Psoas muscle (tissue), 8 donors: Measurements from ENCODE around the gene TBC1D4. TPM values are rescaled to one million over a fixed set of nuclear protein-coding genes. Genes with fewer than 3 reads are reported as not detected.
A peak's percentile ranks its signal among the peaks of the same experiment; 100 is the strongest.

ENCODE experiments used
- ATAC-seq, 4 donors: fragments of 200-7000 bp; cut with Tn5 transposase; one replicate each; pipeline ENCODE4 v1.9.1; 2020; ENCODE audit warnings: moderate library complexity in 3 of 4, mild to moderate bottlenecking in 2 of 4
- DNase-seq, 2 donors: peaks; one replicate each; pipeline ENCODE4 v3.0.0-alpha.2; 2020
- H3K27ac ChIP-seq: fragments of 200-600 bp; one replicate; pipeline ENCODE4 v1.8.0; 2022
- H3K27me3 ChIP-seq, 3 donors: fragments of 200-600 bp in 1 of 3; one replicate each; pipeline versions ENCODE4 v1.6.1 to v1.8.0; 2013 to 2022; ENCODE audit warnings: low read length in 2 of 3, mild to moderate bottlenecking in 2 of 3, moderate library complexity in 1 of 3; ENCODE audit not compliant: insufficient read depth in 3 of 3
- H3K36me3 ChIP-seq, 2 donors: fragments of 200-600 bp in 1 of 2; one replicate each; pipeline versions ENCODE4 v1.6.1 to v1.8.0; 2013 to 2022; ENCODE audit warnings: low read depth in 1 of 2, mild to moderate bottlenecking in 1 of 2, moderate library complexity in 1 of 2; ENCODE audit not compliant: insufficient read depth in 1 of 2
- H3K4me1 ChIP-seq: fragments of 200-600 bp; one replicate; pipeline ENCODE4 v1.8.0; 2022
- H3K4me3 ChIP-seq: fragments of 200-600 bp; one replicate; pipeline ENCODE4 v1.8.0; 2022; ENCODE audit warnings: mild to moderate bottlenecking
- H3K9me3 ChIP-seq: fragments of 200-600 bp; one replicate; pipeline ENCODE4 v1.8.0; 2022
- WGBS, 3 donors: extraction: QIAGEN DNeasy Blood & Tissue Kit; methylation state at CpG; one replicate each; pipeline versions ENCODE4 v1.1.6 to v1.1.7; 2013; 5-methylcytosine and 5-hydroxymethylcytosine counted together
- intact Hi-C, 2 donors: fragments of 100-400 bp; cut with DNase I; formaldehyde crosslinking; loops; one replicate each; pipeline versions ENCODE4 v1.11.0 to v1.14.2; 2022
- polyA plus RNA-seq, 3 donors: library from polyadenylated mRNA; stranded (reverse); fragments of 200-250 nt; gene quantifications; one replicate each; pipeline ENCODE4 v1.2.3, GENCODE V29; 2013
- total RNA-seq, 4 donors: library from RNA; stranded (reverse); fragmentation: NEBNext Ultra II Directional in 2 of 4; extraction: Animal tissue kit (Norgen Biotek cat#: 25700) in 2 of 4; gene quantifications; one replicate each; pipeline versions ENCODE4 v1.2.1 to v1.2.4, GENCODE V29; 2021 to 2023
- TF ChIP-seq, protein P1 (sequence below): fragments of 200-600 bp; IDR thresholded peaks from one replicate; pipeline ENCODE4 v1.8.0; 2022; ENCODE audit warnings: antibody characterized with exemption
- donor health status: healthy with polysubstance abuse.
- donor health status: DM: no; HTN: no; CAD: no; lungs with moderate emphysema.
- donor health status: Bipolar disorder and iron deficiency.
- donor health status: healthy.
- donor health status: DM: yes; HTN: yes; CAD: no.
- donor health status: DM: no; HTN: no; CAD: no.
- donor health status: DM: no; HTN: no; CAD: no.
- donor health status: DM: yes; HTN: yes; CAD: no.

Gene TBC1D4
- total and polyA plus RNA-seq, 7 donors, result 3.1 to 127 (median 89.9) TPM

DNA sequence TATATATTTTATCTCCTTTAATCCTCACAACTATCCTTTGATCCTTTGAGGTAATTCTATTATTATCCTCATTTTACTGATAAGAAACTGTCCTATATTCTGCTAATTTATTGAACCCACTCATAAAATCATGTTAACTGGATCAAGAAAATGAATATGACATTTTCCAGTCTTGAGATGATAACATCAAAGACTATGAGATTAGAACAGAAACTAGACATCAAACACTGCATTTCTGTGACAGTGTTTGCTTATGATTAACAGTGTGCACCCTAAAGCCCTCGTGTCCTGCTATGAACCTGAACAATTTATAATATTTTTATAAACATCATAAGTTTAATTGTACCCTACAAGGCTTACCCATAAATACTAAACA, 96.3 kb downstream of the TBC1D4 start:
- Histone ChIP-seq H3K4me3 (no peak overlapping the region), H3K4me1 (peaks cover 11% of the 10 kb centered on the region), H3K36me3 (no peaks in the 10 kb centered on the region), H3K27me3 (no peaks in the 10 kb centered on the region), H3K9me3 (no peaks in the 10 kb centered on the region), H3K27ac (peak overlapping the region; percentile 53)
- ATAC-seq (no peak), DNase-seq (no peak)
- TF ChIP-seq, protein P1, sequence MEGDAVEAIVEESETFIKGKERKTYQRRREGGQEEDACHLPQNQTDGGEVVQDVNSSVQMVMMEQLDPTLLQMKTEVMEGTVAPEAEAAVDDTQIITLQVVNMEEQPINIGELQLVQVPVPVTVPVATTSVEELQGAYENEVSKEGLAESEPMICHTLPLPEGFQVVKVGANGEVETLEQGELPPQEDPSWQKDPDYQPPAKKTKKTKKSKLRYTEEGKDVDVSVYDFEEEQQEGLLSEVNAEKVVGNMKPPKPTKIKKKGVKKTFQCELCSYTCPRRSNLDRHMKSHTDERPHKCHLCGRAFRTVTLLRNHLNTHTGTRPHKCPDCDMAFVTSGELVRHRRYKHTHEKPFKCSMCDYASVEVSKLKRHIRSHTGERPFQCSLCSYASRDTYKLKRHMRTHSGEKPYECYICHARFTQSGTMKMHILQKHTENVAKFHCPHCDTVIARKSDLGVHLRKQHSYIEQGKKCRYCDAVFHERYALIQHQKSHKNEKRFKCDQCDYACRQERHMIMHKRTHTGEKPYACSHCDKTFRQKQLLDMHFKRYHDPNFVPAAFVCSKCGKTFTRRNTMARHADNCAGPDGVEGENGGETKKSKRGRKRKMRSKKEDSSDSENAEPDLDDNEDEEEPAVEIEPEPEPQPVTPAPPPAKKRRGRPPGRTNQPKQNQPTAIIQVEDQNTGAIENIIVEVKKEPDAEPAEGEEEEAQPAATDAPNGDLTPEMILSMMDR, result no peak
- intact Hi-C loops, result loop anchor here in 1 of 2 donors (5.0 kb wide), 1 partner anchor 82 kb away; no protein-coding TSS in a partner anchor
- 81 to 89% (median 86%) methylated on average over 1 of the region's 1 CpG for WGBS, 3 donors

- WGBS, 3 donors, result 57 to 75% (median 67%) methylated on average over 9 of the region's 9 CpGs
- ATAC-seq, result peak; percentile 51 to 72 (median 60)
- Histone ChIP-seq H3K4me1 (peaks cover 11% of the 10 kb centered on the region), H3K27me3 (no peaks in the 10 kb centered on the region), H3K36me3 (no peaks in the 10 kb centered on the region), H3K27ac (peak overlapping the region; percentile 53), H3K9me3 (no peaks in the 10 kb centered on the region), H3K4me3 (no peak overlapping the region)
- DNase-seq, result no peak
- intact Hi-C loops, result loop anchor here in 1 of 2 donors (1.0 to 5.0 kb wide), 2 partner anchors 17 to 82 kb away; no protein-coding TSS in a partner anchor
- TF ChIP-seq, protein P1, result no peak
These were observed 96.9 kb downstream of the TBC1D4 start for GRCh38 chr13:75384879-75385707.

DNA sequence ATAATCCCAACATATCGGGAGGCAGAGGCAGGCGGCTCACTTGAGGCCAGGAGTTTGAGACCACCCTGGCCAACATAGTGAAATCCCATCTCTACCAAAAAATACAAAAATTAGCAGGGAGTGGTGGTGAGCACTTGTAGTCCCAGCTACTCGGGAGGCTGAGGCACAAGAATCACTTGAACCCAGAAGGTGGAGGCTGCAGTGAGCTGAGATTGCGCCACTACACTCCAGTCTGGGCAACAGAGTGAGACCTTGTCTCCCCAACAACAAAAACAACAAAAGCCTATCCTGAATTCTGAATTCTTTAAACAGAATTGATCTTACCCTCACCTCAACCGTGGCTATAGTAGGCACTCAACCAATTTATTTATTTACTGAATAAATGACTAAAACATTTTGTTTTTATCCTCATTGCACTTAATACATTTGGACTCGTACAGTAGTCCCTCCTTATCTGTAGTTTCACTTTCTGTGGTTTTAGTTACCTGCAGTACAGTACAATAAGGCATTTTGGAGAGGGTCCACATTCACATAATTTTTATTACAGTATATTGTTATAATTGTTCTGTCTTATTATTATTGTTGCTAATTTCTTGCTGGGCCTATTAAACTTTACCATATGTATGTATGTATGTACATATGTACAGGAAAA, 98.8 kb downstream of the TBC1D4 start:
- 91 to 95% (median 93%) methylated on average over 6 of the region's 6 CpGs for WGBS, 3 donors
- Histone ChIP-seq H3K4me1 (peaks cover 21% of the 10 kb centered on the region), H3K36me3 (no peaks in the 10 kb centered on the region), H3K27ac (peak overlapping the region; percentile 53), H3K9me3 (no peaks in the 10 kb centered on the region), H3K27me3 (no peaks in the 10 kb centered on the region), H3K4me3 (no peak overlapping the region)
- ATAC-seq (no peak), DNase-seq (no peak)
- TF ChIP-seq, protein P1, result no peak
- intact Hi-C loops, result no loop called here

- Histone ChIP-seq H3K9me3 (no peaks in the 10 kb centered on the region), H3K27me3 (no peaks in the 10 kb centered on the region), H3K4me1 (peaks cover 52% of the 10 kb centered on the region), H3K36me3 (no peaks in the 10 kb centered on the region), H3K4me3 (no peak overlapping the region), H3K27ac (peak overlapping the region; percentile 46)
- TF ChIP-seq, protein P1, result no peak
- WGBS, 3 donors, result 42 to 68% (median 50%) methylated on average over 1 of the region's 1 CpG
- ATAC-seq, result no peak
- no peak for DNase-seq
- intact Hi-C loops, result loop anchor here in 1 of 2 donors (10.0 kb wide), 1 partner anchor 166 kb away; the partner anchor contains the start of gene UCHL3
These were observed 103.7 kb downstream of the TBC1D4 start for GRCh38 chr13:75378301-75378700.
